Memory B cell (primary cell): ENCODE data around the gene LAIR2.

ENCODE experiments used
- ATAC-seq: fragments of 150-1000 bp; cut with Tn5 transposase; 2 replicates; pipeline ENCODE4 v1.10.0; 2021; ENCODE audit warnings: low read depth, mild to moderate bottlenecking, moderate library complexity
- DNase-seq, 2 donors: peaks; one replicate each; pipeline ENCODE4 v3.0.0; 2022; ENCODE audit warnings: low spot score in 2 of 2
- H3K27ac Mint-ChIP-seq: one replicate; pipeline ENCODE4 v1.8.0; 2022; ENCODE audit warnings: mild to moderate bottlenecking, moderate library complexity, mixed read lengths
- H3K27me3 Mint-ChIP-seq: one replicate; pipeline ENCODE4 v1.8.0; 2022; ENCODE audit warnings: mixed read lengths
- H3K36me3 Mint-ChIP-seq: one replicate; pipeline ENCODE4 v1.8.0; 2022; ENCODE audit warnings: mild to moderate bottlenecking, mixed read lengths
- H3K4me1 Mint-ChIP-seq: one replicate; pipeline ENCODE4 v1.8.0; 2022; ENCODE audit warnings: mixed read lengths
- H3K4me3 Mint-ChIP-seq: one replicate; pipeline ENCODE4 v1.8.0; 2022; ENCODE audit warnings: mild to moderate bottlenecking, moderate library complexity, mixed read lengths
- H3K9me3 Mint-ChIP-seq: one replicate; pipeline ENCODE4 v1.8.0; 2022; ENCODE audit warnings: mixed read lengths

The LAIR2 gene

DNA sequence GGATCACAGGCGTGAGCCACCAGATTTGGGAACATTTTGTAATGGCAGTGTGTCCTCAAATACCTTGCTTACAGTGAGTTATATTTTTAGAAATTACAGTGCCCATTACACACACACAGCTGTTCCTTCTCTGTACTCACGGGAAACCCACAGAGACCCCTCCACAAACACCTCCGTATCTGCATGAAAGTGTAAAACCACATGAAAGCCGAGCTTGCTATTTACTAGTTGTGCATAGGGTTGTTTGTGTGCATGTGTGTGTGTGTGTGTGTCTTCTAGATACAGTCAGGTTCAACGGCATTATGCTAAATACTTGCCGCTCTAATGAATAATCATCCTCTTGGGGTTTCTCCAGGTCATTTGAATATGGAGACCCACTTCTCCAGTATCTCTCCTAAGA, 48.7 kb downstream of the LAIR2 start:
- Mint-ChIP-seq H3K4me1 (peaks cover 7% of the 10 kb centered on the region), H3K36me3 (peaks cover 4% of the 10 kb centered on the region), H3K9me3 (peaks cover 2% of the 10 kb centered on the region), H3K4me3 (no peak overlapping the region), H3K27me3 (peaks cover 13% of the 10 kb centered on the region), H3K27ac (no peak overlapping the region)
- ATAC-seq = no peak
- no peak for DNase-seq

GRCh38 chr19:54551950-54552912, 49.6 kb downstream of the LAIR2 start:
- H3K4me3 Mint-ChIP-seq = no peak overlapping the region

GRCh38 chr19:54552913-54553310, 50.3 kb downstream of the LAIR2 start:
- Mint-ChIP-seq H3K36me3 (peaks cover 4% of the 10 kb centered on the region), H3K4me1 (peaks cover 7% of the 10 kb centered on the region), H3K27me3 (peaks cover 13% of the 10 kb centered on the region), H3K4me3 (no peak overlapping the region), H3K27ac (no peak overlapping the region), H3K9me3 (peaks cover 2% of the 10 kb centered on the region)
- no peak for ATAC-seq
- no peak for DNase-seq

More at GRCh38 chr19:54551950-54552912, 49.6 kb downstream of the LAIR2 start:
- DNase-seq (no peak), ATAC-seq (peak; percentile 27)
- Mint-ChIP-seq H3K4me1 (peaks cover 7% of the 10 kb centered on the region), H3K27me3 (peaks cover 13% of the 10 kb centered on the region), H3K36me3 (peaks cover 4% of the 10 kb centered on the region), H3K9me3 (peaks cover 2% of the 10 kb centered on the region), H3K27ac (no peak overlapping the region)

DNA sequence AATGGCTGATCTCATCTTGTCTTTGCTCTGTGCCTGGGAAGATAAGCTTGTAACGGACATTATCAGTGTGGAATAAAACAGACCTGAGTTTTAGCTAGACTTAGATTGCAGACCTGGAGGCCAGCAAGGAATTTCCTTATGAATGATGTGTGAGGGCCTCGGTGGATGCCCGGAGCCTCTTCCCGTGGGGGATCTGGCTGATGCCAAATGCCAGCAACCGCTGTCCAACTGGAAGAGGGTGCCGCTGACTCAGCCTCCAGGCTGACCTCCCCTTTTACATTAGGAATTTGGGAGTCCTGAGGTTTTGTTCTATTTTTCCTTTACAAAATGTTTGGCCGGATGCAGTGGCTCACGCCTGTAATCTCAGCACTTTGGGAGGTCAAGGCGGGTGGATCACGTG, 51.4 kb downstream of the LAIR2 start:
- Mint-ChIP-seq H3K4me3 (no peak overlapping the region), H3K4me1 (peaks cover 7% of the 10 kb centered on the region), H3K27ac (no peak overlapping the region), H3K36me3 (peaks cover 4% of the 10 kb centered on the region), H3K9me3 (peaks cover 2% of the 10 kb centered on the region), H3K27me3 (peaks cover 17% of the 10 kb centered on the region)
- DNase-seq = no peak
- ATAC-seq = no peak

GRCh38 chr19:54554896-54555295, 52.3 kb downstream of the LAIR2 start:
- Mint-ChIP-seq H3K4me1 (peaks cover 7% of the 10 kb centered on the region), H3K4me3 (no peak overlapping the region), H3K9me3 (peaks cover 2% of the 10 kb centered on the region), H3K27ac (no peak overlapping the region), H3K36me3 (peaks cover 4% of the 10 kb centered on the region), H3K27me3 (peaks cover 17% of the 10 kb centered on the region)
- no peak for ATAC-seq
- no peak for DNase-seq

DNA sequence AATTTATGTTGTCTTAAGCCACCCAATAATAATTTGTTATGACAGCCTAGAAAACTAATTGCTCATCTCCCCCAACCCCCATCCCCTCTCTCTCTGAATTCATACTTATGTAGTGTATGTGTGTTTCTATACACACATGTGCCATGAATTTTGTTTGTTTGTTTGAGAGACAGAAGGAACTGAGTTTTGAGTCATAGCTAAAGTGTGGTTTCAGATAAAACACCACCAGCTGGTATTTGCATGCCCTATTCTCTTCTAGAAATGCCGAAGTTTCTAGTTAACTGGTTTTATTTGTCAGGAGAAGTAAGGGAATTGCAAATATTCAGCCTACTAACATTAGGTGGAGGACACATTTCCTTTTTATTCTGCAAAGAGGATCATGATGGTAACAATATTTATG, 53.6 kb downstream of the LAIR2 start:
- Mint-ChIP-seq H3K27ac (no peak overlapping the region), H3K9me3 (peaks cover 2% of the 10 kb centered on the region), H3K4me1 (peaks cover 7% of the 10 kb centered on the region), H3K36me3 (peaks cover 4% of the 10 kb centered on the region), H3K4me3 (no peak overlapping the region), H3K27me3 (peaks cover 17% of the 10 kb centered on the region)
- ATAC-seq = no peak
- no peak for DNase-seq

- Mint-ChIP-seq H3K9me3 (no peaks in the 10 kb centered on the region), H3K27ac (no peak overlapping the region), H3K36me3 (no peaks in the 10 kb centered on the region), H3K4me3 (no peak overlapping the region), H3K27me3 (peaks cover 14% of the 10 kb centered on the region), H3K4me1 (no peaks in the 10 kb centered on the region)
- ATAC-seq = no peak
- DNase-seq = no peak
These were observed 55.7 kb downstream of the LAIR2 start for GRCh38 chr19:54558339-54558738.
